GM21381 (cell line): ENCODE data around the gene PITPNC1.
"Not testable (repeated sequence)": the region's sequence is repeated elsewhere in the genome, so short reads cannot be mapped to it uniquely, and the experiment has no call there.

Experiments used
- ATAC-seq: cut with Tn5 transposase; IDR thresholded peaks from one replicate; pipeline ENCODE4 v1.9.1; 2021; ENCODE audit warnings: mild to moderate bottlenecking, moderate library complexity; ENCODE audit not compliant: unreplicated experiment

PITPNC1 gene

DNA sequence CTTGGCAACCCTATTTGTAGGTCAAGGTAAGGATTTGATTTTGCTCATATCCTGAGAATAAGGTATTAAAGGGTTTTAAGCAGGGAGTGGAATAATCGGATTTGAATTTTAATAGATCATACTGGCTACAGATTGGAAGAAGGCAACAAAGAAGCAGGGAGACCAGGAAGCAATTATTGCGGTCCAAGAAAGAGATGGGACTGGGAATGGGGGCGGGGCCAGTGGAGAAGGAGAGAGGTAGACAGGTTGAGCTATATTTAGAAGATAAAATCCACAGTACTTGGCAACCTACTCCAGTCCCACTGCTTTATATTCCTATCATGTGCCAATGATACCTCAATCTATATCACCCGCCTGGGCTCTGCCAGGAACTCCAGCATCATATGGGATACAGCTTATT, 334.8 kb downstream of the PITPNC1 start:
- no peak for ATAC-seq

DNA sequence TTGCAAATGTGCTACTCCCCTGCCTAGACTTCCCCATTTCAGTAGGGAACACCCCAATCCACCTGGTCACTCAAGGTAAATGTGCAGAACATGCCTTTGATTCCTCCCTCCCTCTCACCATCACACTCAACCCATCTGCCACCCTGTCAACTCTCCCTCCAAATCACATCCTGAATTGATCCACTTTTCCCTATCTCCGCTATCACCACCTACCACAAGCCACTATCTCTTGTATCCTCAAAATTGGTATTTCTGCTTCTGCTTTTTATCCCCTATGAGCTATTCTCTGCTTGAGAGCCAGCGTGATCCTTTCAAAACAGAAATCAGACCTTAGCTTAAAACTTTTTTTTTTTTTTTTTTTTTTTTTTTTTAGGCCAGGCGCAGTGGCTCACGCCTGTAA, 335.3 kb downstream of the PITPNC1 start:
- no peak for ATAC-seq

- ATAC-seq: no peak
Observed at GRCh38 chr17:67713169-67713568, 336.1 kb downstream of the PITPNC1 start.

- no peak for ATAC-seq
Observed at GRCh38 chr17:67716405-67716798, 339.3 kb downstream of the PITPNC1 start.

GRCh38 chr17:67717192-67717623, 340.1 kb downstream of the PITPNC1 start:
- ATAC-seq: no peak

DNA sequence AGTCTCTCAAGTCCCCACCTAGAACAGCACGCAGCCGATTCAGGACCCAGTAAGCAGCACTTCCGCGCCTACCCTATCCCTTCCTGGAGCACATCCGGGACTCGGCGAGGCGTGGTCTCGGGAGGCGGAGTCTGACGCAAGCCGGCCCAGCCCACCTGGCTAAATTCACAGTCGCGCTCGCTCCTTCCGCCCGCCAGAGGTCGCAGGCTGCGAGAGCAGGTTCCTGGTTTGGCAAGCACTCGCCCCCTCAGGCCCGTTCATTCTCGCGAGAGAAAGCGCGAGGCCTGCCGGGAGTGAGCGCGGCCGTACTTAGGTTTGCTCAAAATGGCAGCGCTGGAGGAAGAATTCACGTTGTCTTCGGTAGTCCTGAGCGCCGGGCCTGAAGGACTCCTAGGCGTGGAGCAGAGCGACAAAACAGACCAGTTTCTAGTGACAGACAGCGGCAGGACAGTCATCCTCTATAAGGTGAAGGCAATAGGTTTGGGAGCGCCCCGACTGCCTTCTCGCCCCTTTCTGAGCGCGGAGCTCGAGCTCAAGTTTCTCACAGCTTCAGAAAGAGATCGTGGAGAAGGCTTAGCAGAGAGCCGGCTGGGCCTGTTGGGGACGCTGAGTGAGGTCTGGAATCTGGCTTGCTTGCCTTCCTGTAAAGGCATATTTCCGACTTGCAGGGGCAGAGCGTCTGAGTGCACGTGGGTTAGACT, 340.7 kb downstream of the PITPNC1 start, which contains the start of gene NOL11:
TSS of gene NOL11 (plus strand) at position 313 of the 701 bp plus-strand sequence. CDS start at position 325, 12 bp downstream.
- ATAC-seq: peak; percentile 94

- ATAC-seq: peak; percentile 6
Observed at GRCh38 chr17:67718325-67718941, 341.4 kb downstream of the PITPNC1 start.

DNA sequence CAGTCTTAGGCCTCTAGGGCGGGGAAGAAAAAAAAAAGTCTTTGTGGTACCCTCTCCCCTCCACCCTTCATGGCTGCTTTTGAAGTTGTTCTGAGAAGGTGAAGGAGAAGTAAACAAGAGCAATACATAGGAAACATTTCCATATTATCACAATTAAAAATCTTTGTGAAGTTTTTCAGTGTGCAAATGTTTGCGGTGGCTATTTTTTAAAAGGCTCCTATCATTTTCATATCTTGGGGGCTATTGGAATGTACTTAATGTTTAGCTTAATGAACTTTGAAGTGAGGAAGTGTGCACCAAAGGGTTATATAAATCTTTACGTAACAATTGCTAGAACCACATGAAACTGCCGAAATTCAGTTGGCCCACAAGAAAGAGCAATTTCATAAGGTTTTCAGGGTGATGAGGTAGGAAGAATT, 348.3 kb downstream of the PITPNC1 start:
- no peak for ATAC-seq

GRCh38 chr17:67725807-67726206, 348.7 kb downstream of the PITPNC1 start:
- ATAC-seq: no peak

DNA sequence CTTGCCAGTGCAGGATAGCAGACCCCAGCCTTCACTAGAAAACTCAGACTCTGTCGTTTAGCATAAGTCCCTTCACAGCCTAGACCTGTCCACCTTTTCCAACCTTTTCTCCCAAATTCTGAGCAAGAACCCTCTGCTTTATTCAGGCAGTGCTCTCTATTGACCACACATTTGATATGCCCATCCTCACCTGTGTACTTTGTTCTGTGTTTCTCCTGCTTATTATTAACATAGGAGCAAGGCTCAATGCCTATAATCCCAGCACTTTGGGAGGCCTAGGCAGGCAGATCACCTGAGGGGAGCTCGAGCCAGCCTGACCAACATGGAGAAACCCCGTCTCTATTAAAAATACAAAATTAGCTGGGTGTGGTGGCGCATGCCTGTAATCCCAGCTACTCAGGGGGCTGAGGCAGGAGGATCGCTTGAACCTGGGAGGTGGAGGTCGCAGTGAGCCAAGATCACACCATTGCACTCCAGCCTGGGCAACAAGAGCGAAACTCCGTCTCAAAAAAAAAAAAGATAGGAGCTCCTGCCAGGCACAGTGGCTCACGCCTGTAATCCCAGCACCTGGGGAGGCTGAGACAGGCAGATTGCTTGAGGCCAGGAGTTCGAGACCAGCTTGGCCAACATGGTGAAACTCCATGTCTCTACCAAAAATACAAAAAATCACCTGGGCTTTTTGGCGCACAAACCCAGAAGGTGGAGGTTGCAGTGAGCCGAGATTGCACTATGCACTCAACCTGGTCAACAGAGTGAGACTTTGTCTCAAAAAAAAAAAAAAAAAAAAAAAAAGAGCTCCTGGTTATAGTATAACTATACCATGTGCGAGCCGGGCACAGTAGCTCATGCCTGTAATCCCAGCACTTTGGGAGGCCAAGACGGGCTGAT, 350.3 kb downstream of the PITPNC1 start:
- ATAC-seq: not testable (repeated sequence)

GRCh38 chr17:67729903-67730302, 352.8 kb downstream of the PITPNC1 start:
- no peak for ATAC-seq

GRCh38 chr17:67730731-67731130, 353.6 kb downstream of the PITPNC1 start:
- ATAC-seq: no peak

- ATAC-seq: no peak
Observed at GRCh38 chr17:67733449-67733848, 356.4 kb downstream of the PITPNC1 start.

- no peak for ATAC-seq
Observed at GRCh38 chr17:67737145-67737544, 360.1 kb downstream of the PITPNC1 start.

DNA sequence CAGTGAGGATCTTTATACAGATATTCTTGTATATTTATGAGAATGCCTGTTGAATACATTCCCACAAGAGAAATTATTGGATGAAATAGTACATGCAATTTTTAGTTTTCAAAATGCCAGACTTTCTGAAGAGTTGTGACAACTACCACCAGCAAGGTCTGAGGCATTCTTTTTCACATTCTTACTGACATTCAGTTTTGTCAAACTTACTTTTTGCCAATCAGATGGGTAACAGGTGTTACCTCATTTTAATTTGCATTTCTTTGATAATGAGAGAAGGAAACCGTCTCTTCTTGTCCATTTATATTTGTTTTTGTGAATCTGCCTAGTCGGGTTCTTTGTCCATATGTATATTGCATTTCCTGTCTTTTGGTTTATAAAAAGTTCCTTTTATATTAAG, 364.9 kb downstream of the PITPNC1 start:
- ATAC-seq: no peak
